PC-9 (cell line): Measurements from ENCODE around the gene ABCD4.

ENCODE experiments used
- CTCF ChIP-seq: fragments of 200-600 bp; sonication (generic); conservative IDR thresholded peaks from 2 replicates; pipeline ENCODE4 v1.6.1; 2017; ENCODE audit warnings: mixed run types, antibody characterized with exemption, mild to moderate bottlenecking, moderate library complexity
- EZH2 ChIP-seq: fragments of 200-600 bp; sonication (generic); IDR thresholded peaks from 2 replicates; pipeline ENCODE4 v1.8.0; 2017; ENCODE audit warnings: antibody characterized with exemption, low read depth

- TF ChIP-seq CTCF: no peak; the same call in 1 of the 2 replicates
- no peak for TF ChIP-seq EZH2
Observed at GRCh38 chr14:74244115-74244514, 58.6 kb downstream of the ABCD4 start.
